PC-9 (cell line): ENCODE measurements around the gene TXNRD1. TPM values are rescaled to one million over a fixed set of nuclear protein-coding genes. Genes with fewer than 3 reads are reported as not detected.

Experiments
- BruUV-seq: library from RNA; stranded (reverse); fragments of 400-500 nt; replicated peaks from 2 replicates; lab custom pipeline; 2021; lab: Mats Ljungman, UMichigan
- CTCF ChIA-PET: fragments of 300-600 bp; sonication (Branson Sonifier 250); formaldehyde crosslinking; loops from one replicate; lab custom pipeline; 2022; ENCODE audit warnings: antibody characterized with exemption; lab: Charles Lee
- POLR2A ChIA-PET: fragments of 300-600 bp; sonication (Branson Sonifier 250); formaldehyde crosslinking; loops from one replicate; lab custom pipeline; 2022; ENCODE audit warnings: antibody characterized with exemption; ENCODE audit not compliant: unreplicated experiment; lab: Charles Lee
- DNase-seq, 2 experiments: peaks; one replicate each; pipeline versions ENCODE4 v3.0.0 to v3.0.0-alpha.2; 2015 to 2022; ENCODE audit warnings: mixed read lengths in 1 of 2
- H2AFZ ChIP-seq: fragments of 200-600 bp; sonication (generic); 2 replicates; pipeline ENCODE4 v1.8.1; 2017; ENCODE audit warnings: antibody characterized with exemption
- H3F3A ChIP-seq: fragments of 200-600 bp; sonication (generic); 2 replicates; pipeline ENCODE4 v1.8.1; 2017; ENCODE audit warnings: antibody characterized with exemption, mild to moderate bottlenecking, low read depth; ENCODE audit not compliant: insufficient read depth
- H3K27ac ChIP-seq: fragments of 200-600 bp; sonication (generic); 2 replicates; pipeline ENCODE4 v1.6.1; 2016; ENCODE audit warnings: mixed run types
- H3K27me3 ChIP-seq: fragments of 200-600 bp; sonication (generic); 2 replicates; pipeline ENCODE4 v1.6.1; 2016; ENCODE audit warnings: low read depth, mixed run types; ENCODE audit not compliant: insufficient read depth
- H3K36me3 ChIP-seq: fragments of 200-600 bp; sonication (generic); 2 replicates; pipeline ENCODE4 v1.6.1; 2016; ENCODE audit warnings: low read depth, mixed run types
- H3K4me1 ChIP-seq: fragments of 200-600 bp; sonication (generic); replicated peaks from 2 replicates; pipeline ENCODE4 v1.6.1; 2016; ENCODE audit warnings: mixed run types; ENCODE audit not compliant: insufficient read depth
- H3K4me2 ChIP-seq: fragments of 200-600 bp; sonication (generic); 2 replicates; pipeline ENCODE4 v1.6.1; 2017; ENCODE audit warnings: mixed run types
- H3K4me3 ChIP-seq: fragments of 200-600 bp; sonication (generic); 2 replicates; pipeline ENCODE4 v1.6.1; 2016; ENCODE audit warnings: mixed run types
- H3K79me2 ChIP-seq: fragments of 200-600 bp; sonication (generic); 2 replicates; pipeline ENCODE4 v1.6.1; 2017; ENCODE audit warnings: low read depth, mixed run types
- H3K9me2 ChIP-seq: fragments of 200-600 bp; sonication (generic); 2 replicates; pipeline ENCODE4 v1.8.1; 2017; ENCODE audit warnings: mild to moderate bottlenecking; ENCODE audit not compliant: insufficient read depth
- H3K9me3 ChIP-seq: fragments of 200-600 bp; sonication (generic); 2 replicates; pipeline ENCODE4 v1.8.1; 2016; ENCODE audit warnings: low read depth; ENCODE audit not compliant: insufficient read depth
- H4K20me1 ChIP-seq: fragments of 200-600 bp; sonication (generic); 2 replicates; pipeline ENCODE4 v1.8.1; 2017; ENCODE audit not compliant: insufficient read depth
- EZH2 ChIP-seq: fragments of 200-600 bp; sonication (generic); IDR thresholded peaks from 2 replicates; pipeline ENCODE4 v1.8.0; 2017; ENCODE audit warnings: antibody characterized with exemption, low read depth
- intact Hi-C: fragments of 100-400 bp; cut with micrococcal nuclease; formaldehyde crosslinking; loops from one replicate; pipeline ENCODE4 v1.10.0; 2022; ENCODE audit not compliant: unreplicated experiment
- total RNA-seq: library from RNA; stranded (reverse); gene quantifications from 2 replicates; pipeline ENCODE4 v1.2.3, GENCODE V29; 2021
- TF ChIP-seq, protein P1 (sequence below): fragments of 200-600 bp; sonication (generic); conservative IDR thresholded peaks from 2 replicates; pipeline ENCODE4 v1.6.1; 2017; ENCODE audit warnings: mixed run types, antibody characterized with exemption, mild to moderate bottlenecking, moderate library complexity

The TXNRD1 gene
- total RNA-seq, 1 experiment from 2014 or later, result 1,250 TPM

DNA sequence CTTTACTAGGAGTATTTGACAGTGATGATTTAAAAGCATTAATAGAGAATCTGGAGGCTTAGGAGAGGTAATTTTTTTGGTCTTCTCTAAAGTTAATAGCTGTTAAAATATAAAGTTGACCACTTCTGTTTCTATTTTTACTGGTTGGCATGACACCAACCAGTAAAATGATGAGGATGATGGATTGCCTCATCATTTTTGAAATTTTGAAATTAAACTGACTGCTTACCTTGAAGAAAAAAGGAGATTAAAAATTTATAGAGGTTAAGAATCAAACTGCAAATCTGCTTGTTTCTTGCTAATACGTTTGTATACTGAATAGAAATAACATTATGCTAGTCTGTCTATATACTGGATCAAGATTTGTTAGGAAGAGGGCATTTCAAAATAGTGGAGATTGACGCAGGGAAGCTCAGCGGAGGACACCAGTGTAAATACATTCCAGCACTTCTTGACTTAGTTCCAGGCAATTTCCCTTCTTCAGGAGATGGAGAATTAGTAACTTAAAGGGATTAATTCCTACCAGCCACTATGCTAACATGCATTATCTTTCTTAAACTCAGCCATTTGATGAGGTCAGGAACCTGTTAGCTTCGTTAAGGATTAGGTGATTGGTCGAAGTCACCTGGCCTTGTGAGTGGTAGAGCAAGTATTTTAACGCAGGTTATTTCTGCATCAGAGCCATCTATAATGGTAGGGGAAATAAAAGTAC lies 91.5 kb downstream of the TXNRD1 start:
- peaks cover 100% of the 10 kb centered on the region for H4K20me1 ChIP-seq
- CTCF ChIA-PET, result no interaction called here
- no peak for DNase-seq
- H3K79me2 ChIP-seq, result peaks cover 100% of the 10 kb centered on the region
- TF ChIP-seq, protein P1, sequence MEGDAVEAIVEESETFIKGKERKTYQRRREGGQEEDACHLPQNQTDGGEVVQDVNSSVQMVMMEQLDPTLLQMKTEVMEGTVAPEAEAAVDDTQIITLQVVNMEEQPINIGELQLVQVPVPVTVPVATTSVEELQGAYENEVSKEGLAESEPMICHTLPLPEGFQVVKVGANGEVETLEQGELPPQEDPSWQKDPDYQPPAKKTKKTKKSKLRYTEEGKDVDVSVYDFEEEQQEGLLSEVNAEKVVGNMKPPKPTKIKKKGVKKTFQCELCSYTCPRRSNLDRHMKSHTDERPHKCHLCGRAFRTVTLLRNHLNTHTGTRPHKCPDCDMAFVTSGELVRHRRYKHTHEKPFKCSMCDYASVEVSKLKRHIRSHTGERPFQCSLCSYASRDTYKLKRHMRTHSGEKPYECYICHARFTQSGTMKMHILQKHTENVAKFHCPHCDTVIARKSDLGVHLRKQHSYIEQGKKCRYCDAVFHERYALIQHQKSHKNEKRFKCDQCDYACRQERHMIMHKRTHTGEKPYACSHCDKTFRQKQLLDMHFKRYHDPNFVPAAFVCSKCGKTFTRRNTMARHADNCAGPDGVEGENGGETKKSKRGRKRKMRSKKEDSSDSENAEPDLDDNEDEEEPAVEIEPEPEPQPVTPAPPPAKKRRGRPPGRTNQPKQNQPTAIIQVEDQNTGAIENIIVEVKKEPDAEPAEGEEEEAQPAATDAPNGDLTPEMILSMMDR, result no peak
- TF ChIP-seq EZH2, result no peak
- H3K4me3 ChIP-seq, result peak overlapping the region; percentile 59
- H3K4me1 ChIP-seq, result peaks cover 84% of the 10 kb centered on the region
- POLR2A ChIA-PET, result interaction anchor here (0.7 to 0.8 kb wide), 2 partner anchors 14 to 281 kb away, joined by 3 to 12 read pairs; no protein-coding TSS in a partner anchor
- intact Hi-C loops, result no loop called here
- H3K36me3 ChIP-seq, result peaks cover 73% of the 10 kb centered on the region
- H3K9me2 ChIP-seq, result no peaks in the 10 kb centered on the region
- no peak overlapping the region for H2AFZ ChIP-seq
- peaks cover 100% of the 10 kb centered on the region for H3F3A ChIP-seq
- H3K9me3 ChIP-seq, result no peaks in the 10 kb centered on the region
- BruUV-seq, result no TSS peak
- peak overlapping the region; percentile 97 for H3K4me2 ChIP-seq
- H3K27me3 ChIP-seq, result no peaks in the 10 kb centered on the region
- peak overlapping the region; percentile 86 for H3K27ac ChIP-seq

DNA sequence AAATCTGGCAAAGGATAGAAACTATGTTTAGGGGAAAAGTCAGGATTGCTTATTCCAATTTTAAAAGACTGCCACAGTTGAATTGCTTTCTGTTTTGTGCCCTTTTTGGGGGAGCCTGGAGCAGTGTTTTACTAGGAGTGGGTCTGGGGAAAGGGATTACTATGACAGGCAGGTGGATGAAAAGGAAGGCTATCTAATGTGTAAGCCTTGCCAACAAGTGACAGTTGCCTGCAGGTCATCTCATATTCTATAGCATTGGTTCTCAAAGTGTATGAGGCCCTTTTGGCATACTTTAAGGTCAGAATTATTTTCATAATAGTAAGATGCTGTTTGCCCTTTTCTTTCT lies 92.0 kb downstream of the TXNRD1 start:
- CTCF ChIA-PET, result no interaction called here
- H3K4me3 ChIP-seq, result peak overlapping the region; percentile 59; the same call in 1 of the 2 replicates
- H3K79me2 ChIP-seq, result peaks cover 100% of the 10 kb centered on the region
- H3K36me3 ChIP-seq, result peaks cover 77% of the 10 kb centered on the region
- no TSS peak for BruUV-seq
- POLR2A ChIA-PET, result no interaction called here
- H3K9me3 ChIP-seq, result no peaks in the 10 kb centered on the region
- peaks cover 100% of the 10 kb centered on the region for H3F3A ChIP-seq
- no peak for TF ChIP-seq EZH2
- TF ChIP-seq, protein P1, result no peak
- H2AFZ ChIP-seq, result no peak overlapping the region
- H3K4me1 ChIP-seq, result peaks cover 89% of the 10 kb centered on the region
- peak overlapping the region; percentile 86 for H3K27ac ChIP-seq
- H3K27me3 ChIP-seq, result no peaks in the 10 kb centered on the region
- H3K9me2 ChIP-seq, result no peaks in the 10 kb centered on the region
- intact Hi-C loops, result no loop called here
- peak overlapping the region; percentile 97 for H3K4me2 ChIP-seq
- no peak for DNase-seq
- H4K20me1 ChIP-seq, result peaks cover 100% of the 10 kb centered on the region

DNA sequence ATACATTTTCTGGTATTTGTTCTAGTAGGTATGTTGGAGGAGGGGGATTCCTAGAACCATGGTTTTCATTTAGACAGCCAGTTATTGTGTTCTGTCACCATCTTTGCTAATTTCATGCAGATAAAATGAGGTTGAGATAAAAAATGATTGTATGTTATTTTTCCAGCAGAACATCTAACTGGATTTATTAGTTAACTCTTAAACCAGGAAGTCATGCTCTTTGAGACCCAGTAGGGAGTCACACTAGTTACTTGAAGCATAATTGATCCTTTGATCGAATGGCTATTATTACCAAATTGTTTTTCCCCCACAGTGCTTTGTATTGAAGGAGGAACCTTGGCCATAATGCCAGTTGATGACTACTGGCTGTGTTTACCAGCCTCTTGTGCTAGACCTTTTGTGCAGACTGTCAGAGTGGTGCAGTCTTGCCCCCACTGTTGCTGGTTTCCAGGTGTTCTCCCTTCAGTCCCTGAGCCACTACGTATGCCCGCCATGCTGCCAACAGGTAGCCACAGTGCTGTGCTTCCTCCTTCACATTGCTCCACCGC lies 93.9 kb downstream of the TXNRD1 start:
- no peak overlapping the region for H2AFZ ChIP-seq
- H3K4me1 ChIP-seq, result peaks cover 98% of the 10 kb centered on the region
- H3K4me2 ChIP-seq, result peak overlapping the region; percentile 52
- TF ChIP-seq, protein P1, result no peak
- no peak for TF ChIP-seq EZH2
- peak overlapping the region; percentile 77 for H3K27ac ChIP-seq
- H3K36me3 ChIP-seq, result peaks cover 88% of the 10 kb centered on the region
- ChIA-PET POLR2A (no interaction called here), CTCF (no interaction called here)
- H3K9me3 ChIP-seq, result no peaks in the 10 kb centered on the region
- no peak overlapping the region; the same call in 1 of the 2 replicates for H3K4me3 ChIP-seq
- no TSS peak for BruUV-seq
- peaks cover 100% of the 10 kb centered on the region for H3F3A ChIP-seq
- peaks cover 100% of the 10 kb centered on the region for H3K79me2 ChIP-seq
- DNase-seq, result no peak
- no peaks in the 10 kb centered on the region for H3K9me2 ChIP-seq
- no peaks in the 10 kb centered on the region for H3K27me3 ChIP-seq
- intact Hi-C loops, result no loop called here
- peaks cover 100% of the 10 kb centered on the region for H4K20me1 ChIP-seq
